Astrocyte (in vitro differentiated cells and primary cell): ENCODE data around the gene GDF7.

Experiments
- CTCF ChIP-seq: IDR thresholded peaks from 2 replicates; pipeline ENCODE4 v1.5.1; 2011; ENCODE audit warnings: low read depth, mild to moderate bottlenecking, inconsistent platforms, low read length, moderate library complexity; ENCODE audit not compliant: insufficient read depth
- EZH2 ChIP-seq: IDR thresholded peaks from 2 replicates; pipeline ENCODE4 v1.6.1; 2012; ENCODE audit warnings: mild to moderate bottlenecking, low read length, inconsistent platforms; ENCODE audit not compliant: insufficient read depth

- TF ChIP-seq CTCF (no peak), EZH2 (no peak)
Observed at GRCh38 chr2:20624884-20625485, 42.0 kb upstream of the GDF7 start.
